HG03558 (cell line): ENCODE measurements around the gene SLC28A1.
"Not testable (repeated sequence)": the region's sequence is repeated elsewhere in the genome, so short reads cannot be mapped to it uniquely, and the experiment has no call there.

Experiments used
- ATAC-seq: cut with Tn5 transposase; IDR thresholded peaks from one replicate; pipeline ENCODE4 v1.9.1; 2021; ENCODE audit warnings: moderate number of reproducible peaks; ENCODE audit not compliant: unreplicated experiment; ENCODE audit errors: extremely low read depth

The SLC28A1 gene

GRCh38 chr15:84883916-84884781, at the start of gene SLC28A1:
Gene SLC28A1 (plus strand): TSS chr15:84884662. CDS start chr15:84887761, 3,099 bp downstream.
- no peak for ATAC-seq

DNA sequence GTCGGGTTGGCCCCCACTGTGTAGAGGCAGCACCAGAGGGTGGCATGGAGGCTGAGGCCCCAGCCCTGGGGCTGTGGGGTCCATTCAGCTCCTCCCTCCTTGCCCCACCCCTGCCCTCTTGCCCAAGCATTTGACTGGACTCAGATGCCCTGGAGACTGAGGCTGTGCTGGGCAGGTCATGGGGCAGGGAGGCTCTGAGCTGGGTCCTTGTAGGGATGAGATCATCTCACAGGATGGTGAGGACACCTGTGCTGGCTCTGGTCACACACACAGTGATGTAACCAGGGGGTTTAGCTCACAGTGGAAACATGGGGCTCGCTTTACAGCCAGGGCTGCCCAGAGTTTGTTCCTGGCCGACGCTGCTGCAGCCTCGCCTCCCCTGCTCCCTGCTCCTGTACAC, 49.5 kb upstream of the SLC28A1 start:
- no peak for ATAC-seq

DNA sequence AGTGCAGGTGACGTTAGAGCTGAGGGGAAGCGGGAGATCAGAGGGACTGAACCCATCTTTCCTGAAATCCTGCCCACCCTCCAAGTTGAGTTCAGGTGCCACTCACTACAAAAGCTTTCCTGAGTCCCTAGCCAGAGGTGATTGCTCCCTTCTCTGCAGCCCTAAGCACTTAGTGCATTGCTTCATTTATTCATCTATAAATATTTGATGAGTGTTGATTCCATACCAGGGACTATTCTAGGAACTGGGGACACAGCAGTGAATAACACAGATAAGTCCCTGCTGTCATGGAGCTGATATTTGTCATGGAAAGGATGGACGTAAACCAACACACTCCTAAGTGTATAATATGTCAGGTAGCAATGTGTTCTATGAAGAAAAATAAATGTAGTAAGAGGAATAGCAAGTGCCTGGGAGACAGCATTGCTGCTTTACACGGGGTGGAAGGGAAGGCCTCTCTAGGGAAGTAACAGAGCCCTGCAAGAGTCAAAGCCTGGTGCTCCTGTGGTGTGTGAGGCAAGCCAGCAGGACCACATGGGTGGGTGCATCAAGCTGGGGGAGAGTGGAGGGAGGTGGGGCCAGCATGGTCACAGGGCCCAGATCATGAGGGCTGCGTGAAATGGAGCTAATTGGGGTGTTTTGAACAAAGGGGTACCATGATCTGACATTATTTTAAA, 48.7 kb upstream of the SLC28A1 start:
- ATAC-seq: no peak

DNA sequence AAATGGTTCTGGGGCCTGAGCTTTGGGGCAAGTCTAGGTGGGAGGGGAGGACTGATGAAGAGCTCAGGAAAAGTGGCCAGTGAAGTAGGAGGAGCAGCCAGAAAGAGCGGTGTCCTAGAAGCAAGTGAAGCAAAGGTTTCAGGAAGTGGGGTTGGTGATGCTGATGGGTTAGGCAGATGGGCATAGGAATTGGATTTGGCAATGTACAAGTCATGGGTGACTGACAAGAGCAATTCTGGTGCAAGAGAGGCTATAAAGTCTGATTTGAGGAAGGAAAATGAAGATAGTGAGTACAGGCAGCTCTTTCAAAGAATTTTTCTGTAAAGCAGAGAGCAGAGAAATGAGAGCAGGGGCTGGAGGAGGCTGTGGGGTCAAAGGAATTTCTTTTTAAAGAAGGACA, 47.6 kb upstream of the SLC28A1 start:
- no peak for ATAC-seq

DNA sequence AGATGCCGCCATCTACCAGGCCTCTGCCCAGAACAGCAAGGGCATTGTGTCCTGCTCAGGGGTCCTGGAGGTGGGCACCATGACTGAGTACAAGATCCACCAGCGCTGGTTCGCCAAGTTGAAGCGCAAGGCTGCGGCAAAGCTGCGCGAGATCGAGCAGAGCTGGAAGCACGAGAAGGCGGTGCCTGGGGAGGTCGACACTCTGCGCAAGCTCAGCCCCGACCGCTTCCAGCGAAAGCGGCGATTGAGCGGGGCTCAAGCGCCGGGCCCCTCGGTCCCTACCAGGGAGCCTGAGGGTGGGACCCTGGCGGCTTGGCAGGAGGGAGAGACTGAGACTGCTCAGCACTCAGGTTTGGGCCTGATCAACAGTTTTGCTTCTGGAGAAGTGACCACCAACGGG, 44.7 kb upstream of the SLC28A1 start:
- ATAC-seq: no peak

DNA sequence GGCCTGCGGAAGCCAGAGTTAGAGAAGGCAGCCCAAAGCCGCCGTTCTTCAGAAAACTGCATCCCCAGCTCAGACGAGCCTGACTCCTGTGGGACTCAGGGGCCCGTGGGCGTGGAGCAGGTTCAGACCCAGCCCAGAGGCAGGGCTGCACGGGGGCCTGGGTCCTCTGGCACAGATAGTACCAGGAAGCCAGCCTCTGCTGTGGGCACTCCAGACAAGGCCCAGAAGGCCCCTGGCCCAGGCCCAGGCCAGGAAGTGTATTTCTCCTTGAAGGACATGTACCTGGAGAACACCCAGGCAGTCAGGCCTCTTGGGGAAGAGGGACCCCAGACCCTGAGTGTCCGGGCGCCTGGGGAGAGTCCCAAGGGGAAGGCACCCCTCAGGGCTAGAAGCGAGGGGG, 44.2 kb upstream of the SLC28A1 start:
- ATAC-seq: no peak

DNA sequence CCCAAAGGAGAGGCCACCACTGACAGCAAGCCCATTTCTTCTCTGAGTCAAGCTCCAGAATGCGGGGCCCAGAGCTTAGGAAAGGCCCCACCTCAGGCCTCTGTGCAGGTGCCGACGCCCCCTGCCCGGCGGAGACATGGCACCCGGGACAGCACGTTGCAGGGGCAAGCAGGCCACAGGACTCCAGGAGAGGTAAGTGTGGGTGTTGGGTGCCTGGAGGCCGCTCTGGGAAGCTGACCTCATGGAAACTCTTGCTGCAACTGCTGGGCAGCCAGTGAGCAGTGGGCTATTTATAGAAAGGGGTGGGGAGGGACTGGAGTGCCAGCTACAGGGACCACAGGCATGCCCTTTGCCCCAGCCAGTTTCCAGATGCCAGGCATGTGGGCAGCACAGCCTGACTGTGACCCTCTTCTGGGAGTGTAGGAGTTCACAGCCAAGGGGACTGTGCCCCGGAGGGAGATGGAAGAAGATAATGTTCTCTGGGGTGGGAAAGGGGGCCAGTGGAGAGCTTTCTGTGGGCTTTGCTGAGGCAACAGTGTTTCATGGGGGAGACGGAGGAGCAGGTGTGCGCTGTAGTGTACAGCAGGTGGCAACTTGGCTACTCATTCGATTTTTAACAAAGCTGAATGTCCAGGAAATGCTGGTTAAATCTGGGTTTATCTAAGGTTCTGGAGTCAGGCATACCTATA, 43.6 kb upstream of the SLC28A1 start:
- ATAC-seq: no peak

- no peak for ATAC-seq
Measured at GRCh38 chr15:84842781-84843180, 41.7 kb upstream of the SLC28A1 start.

- no peak for ATAC-seq
Measured at GRCh38 chr15:84844964-84845363, 39.5 kb upstream of the SLC28A1 start.

- not testable (repeated sequence) for ATAC-seq
Measured at GRCh38 chr15:84845631-84846030, 38.8 kb upstream of the SLC28A1 start.

DNA sequence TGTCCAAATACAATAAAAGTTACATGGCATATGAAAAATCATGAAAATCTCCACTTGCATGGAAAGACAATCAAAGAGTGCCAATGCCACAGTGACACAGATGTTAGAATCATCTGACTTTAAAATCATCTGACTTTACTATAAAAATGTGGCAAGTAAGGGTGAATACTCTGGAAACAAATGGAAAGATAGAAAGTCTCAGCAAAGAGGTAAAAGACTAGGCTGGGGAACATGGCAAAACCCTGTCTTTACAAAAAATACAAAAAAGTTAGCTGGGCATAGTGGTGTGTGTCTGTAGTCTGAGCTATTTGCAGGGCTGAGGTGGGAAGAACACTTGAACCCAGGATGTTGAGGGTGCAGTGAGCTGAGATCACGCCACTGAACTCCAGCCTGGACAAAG, 38.2 kb upstream of the SLC28A1 start:
- no peak for ATAC-seq

- ATAC-seq: no peak
Measured at GRCh38 chr15:84847382-84847781, 37.1 kb upstream of the SLC28A1 start.

- ATAC-seq: no peak
Measured at GRCh38 chr15:84852212-84852611, 32.2 kb upstream of the SLC28A1 start.

DNA sequence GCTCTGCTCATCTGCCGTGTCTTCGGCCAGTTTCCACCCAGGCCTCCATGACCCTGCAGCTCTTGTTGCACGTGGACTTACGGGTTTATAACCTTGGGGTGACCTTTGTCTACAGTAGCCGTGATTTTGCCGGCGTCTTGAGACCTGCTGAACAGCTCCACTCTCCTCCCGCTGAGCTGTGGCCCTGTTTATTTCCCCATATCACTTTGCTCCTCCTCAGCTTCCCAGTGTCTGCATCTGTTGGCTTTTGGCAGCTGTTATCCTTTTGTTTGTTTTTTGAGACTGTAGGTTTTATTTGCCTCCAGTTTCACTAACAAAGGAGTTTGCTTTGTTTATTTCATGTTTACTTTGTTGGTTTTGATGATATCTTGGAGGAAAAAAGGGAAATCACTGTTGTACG, 29.3 kb upstream of the SLC28A1 start:
- ATAC-seq: no peak

DNA sequence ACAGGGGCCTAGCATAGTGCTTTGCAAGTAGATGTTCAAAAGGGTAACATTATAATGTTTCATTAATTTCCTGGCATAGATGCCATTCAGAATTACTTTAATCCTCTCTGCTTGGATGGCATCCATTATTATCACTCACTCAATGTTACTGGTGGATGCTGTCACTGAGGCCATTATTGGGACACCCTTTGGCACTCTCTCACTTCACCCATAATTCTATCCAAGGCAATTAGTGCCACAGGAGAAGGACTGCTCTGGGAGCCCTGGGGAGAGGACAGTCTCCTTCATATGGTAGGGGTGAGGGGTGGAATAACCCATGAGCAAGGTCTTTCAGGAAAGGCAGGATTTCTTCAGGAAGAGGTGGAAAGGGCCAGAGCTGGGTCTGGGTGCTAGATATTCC, 28.7 kb upstream of the SLC28A1 start:
- ATAC-seq: no peak

GRCh38 chr15:84856731-84857417, 27.6 kb upstream of the SLC28A1 start:
- no peak for ATAC-seq

DNA sequence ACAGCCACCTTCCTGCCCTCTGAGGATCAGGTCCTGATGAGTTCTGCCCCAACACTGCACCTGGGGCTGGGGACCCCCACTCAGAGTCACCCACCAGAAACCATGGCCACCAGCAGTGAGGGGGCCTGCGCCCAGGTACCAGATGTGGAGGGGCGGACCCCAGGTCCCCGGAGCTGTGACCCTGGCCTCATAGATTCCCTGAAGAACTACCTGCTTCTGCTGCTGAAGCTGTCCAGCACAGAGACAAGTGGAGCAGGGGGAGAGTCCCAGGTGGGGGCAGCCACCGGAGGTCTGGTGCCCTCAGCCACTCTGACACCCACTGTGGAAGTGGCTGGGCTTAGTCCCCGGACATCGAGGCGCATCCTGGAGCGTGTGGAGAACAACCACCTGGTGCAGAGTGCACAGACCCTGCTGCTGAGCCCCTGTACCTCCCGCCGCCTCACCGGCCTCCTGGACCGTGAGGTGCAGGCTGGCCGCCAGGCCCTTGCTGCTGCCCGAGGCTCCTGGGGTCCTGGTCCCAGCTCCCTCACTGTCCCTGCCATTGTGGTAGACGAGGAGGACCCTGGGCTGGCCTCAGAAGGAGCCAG, 27.0 kb upstream of the SLC28A1 start:
- no peak for ATAC-seq

GRCh38 chr15:84858231-84858630, 26.2 kb upstream of the SLC28A1 start:
- ATAC-seq: no peak

GRCh38 chr15:84859144-84859543, 25.3 kb upstream of the SLC28A1 start:
- no peak for ATAC-seq

GRCh38 chr15:84859651-84860050, 24.8 kb upstream of the SLC28A1 start:
- ATAC-seq: no peak
